CD14-positive monocyte (primary cell): ENCODE results near the gene HECTD1. TPM values are rescaled to one million over a fixed set of nuclear protein-coding genes. Genes with fewer than 3 reads are reported as not detected.
"Not testable (repeated sequence)": the region's sequence is repeated elsewhere in the genome, so short reads cannot be mapped to it uniquely, and the experiment has no call there.

ENCODE experiments used
- DNase-seq, 3 donors: peaks; one replicate each; pipeline ENCODE4 v3.0.0-alpha.2; 2011 to 2022
- H2AFZ ChIP-seq: 2 replicates; pipeline ENCODE4 v1.6.0; 2012; ENCODE audit warnings: mild to moderate bottlenecking, low read depth, low read length, inconsistent platforms; ENCODE audit not compliant: insufficient read depth, poor library complexity, severe bottlenecking
- H3K27ac ChIP-seq, 2 donors: 1 replicate in 1 of 2; 2 replicates in 1 of 2; pipeline ENCODE4 v1.5.1; 2012 to 2013; ENCODE audit warnings: low read length in 2 of 2, control low read depth in 1 of 2, inconsistent platforms in 1 of 2, low read depth in 1 of 2, mild to moderate bottlenecking in 1 of 2
- H3K27me3 ChIP-seq, 2 donors: one replicate each; pipeline versions ENCODE4 v1.6.0 to v1.6.1; 2011 to 2013; ENCODE audit warnings: low read length in 2 of 2; ENCODE audit not compliant: control insufficient read depth in 2 of 2, insufficient read depth in 2 of 2
- H3K36me3 ChIP-seq, 2 donors: replicated peaks in 1 of 2; 1 replicate in 1 of 2; 2 replicates in 1 of 2; pipeline versions ENCODE4 v1.5.1 to v1.6.1; 2012 to 2013; ENCODE audit warnings: low read length in 2 of 2, control low read depth in 1 of 2, inconsistent platforms in 1 of 2, mild to moderate bottlenecking in 1 of 2; ENCODE audit not compliant: insufficient read depth in 2 of 2, control insufficient read depth in 1 of 2
- H3K4me1 ChIP-seq, 2 donors: 1 replicate in 1 of 2; 2 replicates in 1 of 2; pipeline versions ENCODE4 v1.5.1 to v1.6.1; 2012 to 2013; ENCODE audit warnings: low read length in 2 of 2, control low read depth in 1 of 2, inconsistent platforms in 1 of 2, mild to moderate bottlenecking in 1 of 2, moderate library complexity in 1 of 2; ENCODE audit not compliant: insufficient read depth in 2 of 2, control insufficient read depth in 1 of 2
- H3K4me2 ChIP-seq: replicated peaks from 2 replicates; pipeline ENCODE3; 2012; ENCODE audit warnings: low read length, moderate library complexity, mild to moderate bottlenecking; ENCODE audit not compliant: poor library complexity, severe bottlenecking; ENCODE audit errors: extremely low read depth
- H3K4me3 ChIP-seq, 3 experiments: fragments of 200-600 bp in 1 of 3; sonication (generic) in 1 of 3; replicated peaks in 1 of 3; 1 replicate in 2 of 3; 2 replicates in 1 of 3; pipeline ENCODE4 v1.5.1; 2011 to 2013; ENCODE audit warnings: low read length in 3 of 3, mild to moderate bottlenecking in 3 of 3, control low read depth in 2 of 3, low read depth in 2 of 3, inconsistent platforms in 1 of 3, moderate library complexity in 1 of 3
- H3K79me2 ChIP-seq: 2 replicates; pipeline ENCODE4 v1.6.0; 2012; ENCODE audit warnings: mild to moderate bottlenecking, control low read depth, inconsistent platforms, low read length, moderate library complexity; ENCODE audit not compliant: insufficient read depth
- H3K9ac ChIP-seq: 2 replicates; pipeline ENCODE4 v1.6.0; 2017; ENCODE audit warnings: low read length, mild to moderate bottlenecking; ENCODE audit not compliant: insufficient read depth, poor library complexity, severe bottlenecking
- H3K9me3 ChIP-seq, 2 donors: replicated peaks in 1 of 2; 1 replicate in 1 of 2; 2 replicates in 1 of 2; pipeline versions ENCODE4 v1.5.1 to v1.6.1; 2012 to 2013; ENCODE audit warnings: low read length in 2 of 2, control low read depth in 1 of 2; ENCODE audit not compliant: control insufficient read depth in 1 of 2, insufficient read depth in 1 of 2
- H4K20me1 ChIP-seq: 2 replicates; pipeline ENCODE4 v1.6.0; 2012; ENCODE audit warnings: mild to moderate bottlenecking, low read length, control low read depth, moderate library complexity; ENCODE audit not compliant: insufficient read depth
- H3K27ac Mint-ChIP-seq, 7 donors: one replicate each; pipeline ENCODE4 v1.8.0; 2020; ENCODE audit warnings: mild to moderate bottlenecking in 7 of 7, mixed read lengths in 7 of 7, moderate library complexity in 6 of 7, inconsistent platforms in 2 of 7
- H3K27me3 Mint-ChIP-seq, 3 donors: one replicate each; pipeline ENCODE4 v1.8.0; 2021 to 2022; ENCODE audit warnings: low read depth in 3 of 3, mild to moderate bottlenecking in 3 of 3, mixed read lengths in 3 of 3, moderate library complexity in 3 of 3, inconsistent platforms in 1 of 3
- H3K36me3 Mint-ChIP-seq, 2 donors: one replicate each; pipeline ENCODE4 v1.8.0; 2020; ENCODE audit warnings: mixed read lengths in 2 of 2, inconsistent platforms in 1 of 2, mild to moderate bottlenecking in 1 of 2
- H3K4me1 Mint-ChIP-seq: one replicate; pipeline ENCODE4 v1.8.0; 2020; ENCODE audit warnings: mild to moderate bottlenecking, mixed read lengths
- H3K4me3 Mint-ChIP-seq, 2 donors: one replicate each; pipeline ENCODE4 v1.8.0; 2020; ENCODE audit warnings: mild to moderate bottlenecking in 2 of 2, mixed read lengths in 2 of 2, moderate library complexity in 1 of 2
- H3K9me3 Mint-ChIP-seq, 7 donors: one replicate each; pipeline ENCODE4 v1.8.0; 2020 to 2022; ENCODE audit warnings: mixed read lengths in 7 of 7, mild to moderate bottlenecking in 6 of 7, moderate library complexity in 6 of 7, inconsistent platforms in 2 of 7
- CTCF ChIP-seq: fragments of 200-600 bp; IDR thresholded peaks from one replicate; pipeline ENCODE4 v1.8.0; 2022; ENCODE audit warnings: antibody characterized with exemption, mild to moderate bottlenecking
- WGBS: methylation state at CpG from one replicate; pipeline ENCODE4 v1.1.5; 2013; ENCODE audit warnings: missing lambda C conversion rate; ENCODE audit not compliant: insufficient coverage; 5-methylcytosine and 5-hydroxymethylcytosine counted together
- intact Hi-C, 2 donors: fragments of 100-400 bp; cut with micrococcal nuclease; formaldehyde crosslinking; loops; one replicate each; pipeline versions ENCODE4 v1.15.0 to v1.15.1; 2023
- polyA plus RNA-seq, 3 donors: library from polyadenylated mRNA; depleted of rRNA in 1 of 3; unstranded in 2 of 3; stranded (reverse) in 1 of 3; fragments of 300-500 nt in 2 of 3; fragments of >200 nt in 1 of 3; fragmentation: Illumina TruSeq in 2 of 3; gene quantifications; 1 replicate in 2 of 3; 2 replicates in 1 of 3; pipeline ENCODE4 v1.2.3, GENCODE V29; 2012 to 2021

Gene HECTD1
- polyA plus RNA-seq, 3 donors = 12.7 to 55.9 (median 21.5) TPM

- TF ChIP-seq CTCF = no peak
- H3K36me3 ChIP-seq = peaks cover 36 to 47% of the 10 kb centered on the region in 2 donors
- H3K27ac Mint-ChIP-seq = no peak overlapping the region
Observed at GRCh38 chr14:31096255-31096654, 111.3 kb downstream of the HECTD1 start.

GRCh38 chr14:31095817-31096216 is 111.8 kb downstream of the HECTD1 start:
- H3K9ac ChIP-seq, DNase-seq, H3K4me3 Mint-ChIP-seq, H3K27ac ChIP-seq, H3K4me3 ChIP-seq, H4K20me1 ChIP-seq, H3K27ac Mint-ChIP-seq, H3K9me3 ChIP-seq, H3K79me2 ChIP-seq, intact Hi-C loops, H3K27me3 ChIP-seq, H3K9me3 Mint-ChIP-seq, H3K4me2 ChIP-seq, H3K27me3 Mint-ChIP-seq, H2AFZ ChIP-seq: not testable (repeated sequence)
- Histone ChIP-seq H3K36me3 (peaks cover 32 to 42% of the 10 kb centered on the region in 2 donors), H3K4me1 (peaks cover 11 to 14% of the 10 kb centered on the region in 2 donors)
- 97% methylated on average over 6 of the region's 8 CpGs for WGBS
- Mint-ChIP-seq H3K36me3 (peaks cover 26 to 41% of the 10 kb centered on the region in 2 donors), H3K4me1 (peaks cover 15% of the 10 kb centered on the region)

More at GRCh38 chr14:31096255-31096654, 111.3 kb downstream of the HECTD1 start:
- no peak overlapping the region for H3K4me2 ChIP-seq
- WGBS = no CpG with 5 or more reads among the region's 6 CpGs
- peaks cover 10% of the 10 kb centered on the region for H3K4me1 Mint-ChIP-seq
- peaks cover 7 to 9% of the 10 kb centered on the region in 2 donors for H3K4me1 ChIP-seq
- H3K9me3 Mint-ChIP-seq = no peaks in the 10 kb centered on the region
- H2AFZ ChIP-seq = no peak overlapping the region
- H3K9me3 ChIP-seq = no peaks in the 10 kb centered on the region
- peaks cover 31 to 45% of the 10 kb centered on the region in 2 donors for H3K36me3 Mint-ChIP-seq
- no peak for DNase-seq
- H3K27me3 ChIP-seq = no peaks in the 10 kb centered on the region
- H3K27me3 Mint-ChIP-seq = peaks cover 0 to 3% (median 0%) of the 10 kb centered on the region in 3 donors
- no peak overlapping the region for H3K4me3 ChIP-seq
- no peaks in the 10 kb centered on the region for H3K79me2 ChIP-seq
- no peak overlapping the region for H3K27ac ChIP-seq
- no peaks in the 10 kb centered on the region for H4K20me1 ChIP-seq
- H3K9ac ChIP-seq = no peak overlapping the region
- H3K4me3 Mint-ChIP-seq = no peak overlapping the region
- intact Hi-C loops = no loop called here

- Mint-ChIP-seq H3K27ac (peak overlapping the region in 1 of 7 donors; percentile 33), H3K4me1 (peaks cover 23% of the 10 kb centered on the region)
- intact Hi-C loops = loop anchor here in 1 of 2 donors (5.0 kb wide), 1 partner anchor 67 kb away; the partner anchor contains the start of genes AP4S1 and STRN3
Observed at GRCh38 chr14:31093884-31094839, 113.4 kb downstream of the HECTD1 start.

More at GRCh38 chr14:31093884-31094839, 113.4 kb downstream of the HECTD1 start:
- peaks cover 15 to 26% of the 10 kb centered on the region in 2 donors for H3K36me3 ChIP-seq
- peaks cover 24 to 27% of the 10 kb centered on the region in 2 donors for H3K4me1 ChIP-seq
- H3K36me3 Mint-ChIP-seq = peaks cover 11 to 25% of the 10 kb centered on the region in 2 donors
- H3K9ac ChIP-seq, DNase-seq, H3K79me2 ChIP-seq, H3K27me3 Mint-ChIP-seq, H3K9me3 ChIP-seq, H3K27ac ChIP-seq, H4K20me1 ChIP-seq, H3K4me2 ChIP-seq, H2AFZ ChIP-seq, H3K4me3 Mint-ChIP-seq, H3K4me3 ChIP-seq, H3K27me3 ChIP-seq, H3K9me3 Mint-ChIP-seq: not testable (repeated sequence)
- WGBS = 100% methylated on average over 7 of the region's 10 CpGs
